Lung (tissue), 12 donors: ENCODE data around the gene GULP1. TPM values are rescaled to one million over a fixed set of nuclear protein-coding genes. Genes with fewer than 3 reads are reported as not detected.
A peak's percentile ranks its signal among the peaks of the same experiment; 100 is the strongest.

Source experiments
- ATAC-seq: fragments of 200-7000 bp; cut with Tn5 transposase; one replicate; pipeline ENCODE4 v1.9.1; 2020; ENCODE audit warnings: moderate number of reproducible peaks; ENCODE audit not compliant: insufficient read depth, low FRiP score
- DNase-seq, 3 donors: peaks; one replicate each; pipeline ENCODE4 v3.0.0-alpha.2; 2013 to 2017
- H3K27ac ChIP-seq, 2 donors: one replicate each; pipeline ENCODE4 v1.5.1; 2013; ENCODE audit warnings: mild to moderate bottlenecking in 2 of 2, moderate library complexity in 2 of 2, control low read depth in 1 of 2, inconsistent platforms in 1 of 2, low read depth in 1 of 2, low read length in 1 of 2
- H3K27me3 ChIP-seq, 3 donors: one replicate each; pipeline ENCODE4 v1.5.1; 2013; ENCODE audit warnings: low read length in 2 of 3; ENCODE audit not compliant: control insufficient read depth in 3 of 3, insufficient read depth in 3 of 3
- H3K36me3 ChIP-seq, 4 donors: one replicate each; pipeline ENCODE4 v1.5.1; 2013; ENCODE audit warnings: low read length in 4 of 4, mild to moderate bottlenecking in 1 of 4, moderate library complexity in 1 of 4; ENCODE audit not compliant: control insufficient read depth in 4 of 4, insufficient read depth in 4 of 4
- H3K4me1 ChIP-seq, 5 donors: one replicate each; pipeline ENCODE4 v1.5.1; 2013; ENCODE audit warnings: low read length in 5 of 5, mild to moderate bottlenecking in 2 of 5, moderate library complexity in 1 of 5; ENCODE audit not compliant: control insufficient read depth in 5 of 5, insufficient read depth in 5 of 5
- H3K4me3 ChIP-seq: one replicate; pipeline ENCODE4 v1.5.1; 2013; ENCODE audit warnings: mild to moderate bottlenecking, control low read depth, moderate library complexity
- H3K9ac ChIP-seq, 2 donors: one replicate each; pipeline ENCODE4 v1.5.1; 2013; ENCODE audit warnings: low read length in 2 of 2, control low read depth in 1 of 2; ENCODE audit not compliant: insufficient read depth in 1 of 2
- H3K9me3 ChIP-seq, 4 donors: one replicate each; pipeline ENCODE4 v1.5.1; 2013; ENCODE audit warnings: low read length in 3 of 4, mild to moderate bottlenecking in 1 of 4, moderate library complexity in 1 of 4; ENCODE audit not compliant: control insufficient read depth in 4 of 4, insufficient read depth in 3 of 4
- CTCF ChIP-seq: IDR thresholded peaks from 2 replicates; pipeline ENCODE4 v1.5.1; 2012; ENCODE audit warnings: mild to moderate bottlenecking; ENCODE audit errors: control extremely low read depth, extremely low read depth
- WGBS, 2 donors: extraction: QIAGEN DNeasy Blood & Tissue Kit; methylation state at CpG; one replicate each; pipeline ENCODE4 v1.1.7; 2013; 5-methylcytosine and 5-hydroxymethylcytosine counted together
- polyA plus RNA-seq, 2 donors: library from polyadenylated mRNA; stranded (reverse); fragments of 200-250 nt; gene quantifications; one replicate each; pipeline ENCODE4 v1.2.1, GENCODE V29; 2013
- total RNA-seq, 2 donors: library from RNA; depleted of rRNA in 1 of 2; stranded (reverse); fragments of >200 nt in 1 of 2; gene quantifications; one replicate each; pipeline ENCODE4 v1.2.1, GENCODE V29; 2014 to 2021
- donor health status: control.
- donor health status: control.
- donor health status: Bipolar disorder and iron deficiency.
- donor health status: healthy.
- donor health status: DM: yes; HTN: yes; CAD: no.

The GULP1 gene
- total and polyA plus RNA-seq, 4 donors, result 9.1 to 86.7 (median 20.1) TPM

- no peak for ATAC-seq
- WGBS, 2 donors, result 62 to 77% methylated on average over 2 of the region's 2 CpGs
Measured at GRCh38 chr2:188599140-188599539, 307.5 kb downstream of the GULP1 start.

GRCh38 chr2:188600536-188601210 is 309.0 kb downstream of the GULP1 start:
- H3K27me3 ChIP-seq, result no peaks in the 10 kb centered on the region
- no peaks in the 10 kb centered on the region for H3K36me3 ChIP-seq
- no peak overlapping the region for H3K27ac ChIP-seq
- peaks cover 0 to 2% (median 0%) of the 10 kb centered on the region in 4 donors for H3K9me3 ChIP-seq
- H3K9ac ChIP-seq, result no peak overlapping the region
- WGBS, 2 donors, result 89 to 96% methylated on average over 5 of the region's 5 CpGs
- H3K4me1 ChIP-seq, result peaks cover 0 to 6% (median 0%) of the 10 kb centered on the region in 5 donors
- no peak overlapping the region for H3K4me3 ChIP-seq
- ATAC-seq (no peak), DNase-seq (no peak)
- no peak for TF ChIP-seq CTCF

More at GRCh38 chr2:188599140-188599539, 307.5 kb downstream of the GULP1 start:
- Histone ChIP-seq H3K4me3 (no peak overlapping the region), H3K36me3 (no peaks in the 10 kb centered on the region), H3K9me3 (no peaks in the 10 kb centered on the region), H3K27ac (no peak overlapping the region), H3K9ac (no peak overlapping the region), H3K27me3 (no peaks in the 10 kb centered on the region), H3K4me1 (peaks cover 0 to 6% (median 0%) of the 10 kb centered on the region in 5 donors)
- TF ChIP-seq CTCF, result no peak
- DNase-seq, result peak in 1 of 3 donors; percentile 8

GRCh38 chr2:188601391-188601790 is 309.7 kb downstream of the GULP1 start:
- Histone ChIP-seq H3K4me3 (no peak overlapping the region), H3K4me1 (peaks cover 0 to 6% (median 0%) of the 10 kb centered on the region in 5 donors), H3K36me3 (no peaks in the 10 kb centered on the region), H3K9me3 (peaks cover 0 to 3% (median 0%) of the 10 kb centered on the region in 4 donors), H3K9ac (no peak overlapping the region), H3K27ac (no peak overlapping the region), H3K27me3 (no peaks in the 10 kb centered on the region)
- no peak for ATAC-seq
- no peak for TF ChIP-seq CTCF
- no peak for DNase-seq
- 83 to 95% methylated on average over 2 of the region's 2 CpGs for WGBS, 2 donors
